Measurements from ENCODE around the gene SMARCA5. TPM values are rescaled to one million over a fixed set of nuclear protein-coding genes. Genes with fewer than 3 reads are reported as not detected.
A peak's percentile ranks its signal among the peaks of the same experiment; 100 is the strongest.

The SMARCA5 gene
- total RNA-seq, 4 donors from 2014 or later, result 12.3 to 44.1 (median 29.8) TPM

- Histone ChIP-seq H3K27me3 (no peaks in the 10 kb centered on the region), H3K27ac (peak overlapping the region; percentile 96 to 100 (median 98)), H3K4me3 (peak overlapping the region; percentile 67 to 98 (median 90)), H3K4me1 (peaks cover 18 to 32% (median 22%) of the 10 kb centered on the region in 4 donors), H3K36me3 (no peaks in the 10 kb centered on the region), H3K9me3 (no peaks in the 10 kb centered on the region)
- intact Hi-C loops (cut with DNase I; ENCODE audit: low total_unique reads) (no loop called here), in situ Hi-C loops (cut with MboI; ENCODE audit: low pct_ligation_motif_present in 1 of 4, low pct_unique_long_range_greater_than_20kb in 1 of 4, low sequenced_read_pairs in 3 of 4) (loop anchor here in 1 of 4 donors (25.0 kb wide), 1 partner anchor 1599 kb away; no protein-coding TSS in a partner anchor)
- 0% methylated on average over 7 to 18 of the region's 18 CpGs for WGBS, 2 donors (ENCODE audit: low coverage in 1 of 2)
- TF ChIP-seq CTCF (IDR thresholded peaks at IDR 0.05), result no peak
- TF ChIP-seq POLR2AphosphoS5 (IDR thresholded peaks at IDR 0.05), result peak in 1 of 3 donors; percentile 13
- no peak for TF ChIP-seq EP300 (IDR thresholded peaks at IDR 0.05; ENCODE audit: low read depth)
- no peak for DNase-seq
Observed at GRCh38 chr4:143512978-143513313, 556 bp upstream of the SMARCA5 start.

DNA sequence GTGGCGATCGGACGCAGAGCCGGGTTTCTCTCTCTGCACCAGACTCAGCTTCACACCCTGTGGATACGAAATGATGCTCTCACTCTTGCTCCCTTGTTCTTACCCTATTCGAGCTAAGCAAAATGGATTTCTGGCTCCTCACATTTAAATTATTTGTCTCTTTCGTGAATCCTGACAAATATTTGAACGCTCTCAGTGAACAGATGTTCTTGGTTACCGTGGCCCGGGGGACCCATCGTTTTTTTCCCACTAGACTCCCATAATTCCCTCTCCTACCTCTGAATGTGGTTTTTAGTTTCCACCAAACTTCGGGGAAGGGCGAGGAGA lies 630 bp downstream of the SMARCA5 start:
- H3K4me3 ChIP-seq, result peak overlapping the region; percentile 67 to 98 (median 90)
- no peaks in the 10 kb centered on the region for H3K9me3 ChIP-seq
- intact Hi-C loops (cut with DNase I; ENCODE audit: low total_unique reads), result no loop called here
- H3K27me3 ChIP-seq, result no peaks in the 10 kb centered on the region
- no peak for DNase-seq
- H3K36me3 ChIP-seq, result no peaks in the 10 kb centered on the region
- H3K27ac ChIP-seq, result peak overlapping the region; percentile 96 to 100 (median 98)
- in situ Hi-C loops (cut with MboI; ENCODE audit: low pct_ligation_motif_present in 1 of 4, low pct_unique_long_range_greater_than_20kb in 1 of 4, low sequenced_read_pairs in 3 of 4), result loop anchor here in 1 of 4 donors (25.0 kb wide), 1 partner anchor 1598 kb away; no protein-coding TSS in a partner anchor
- WGBS, 2 donors (ENCODE audit: low coverage in 1 of 2), result 0% methylated on average over 6 to 13 of the region's 13 CpGs
- peaks cover 18 to 42% (median 24%) of the 10 kb centered on the region in 4 donors for H3K4me1 ChIP-seq
- TF ChIP-seq POLR2AphosphoS5 (IDR thresholded peaks at IDR 0.05) (no peak), CTCF (IDR thresholded peaks at IDR 0.05) (no peak), EP300 (IDR thresholded peaks at IDR 0.05; ENCODE audit: low read depth) (no peak), POLR2A (IDR thresholded peaks at IDR 0.05) (no peak)

GRCh38 chr4:143514497-143514896 lies 995 bp downstream of the SMARCA5 start:
- intact Hi-C loops (cut with DNase I; ENCODE audit: low total_unique reads), result no loop called here
- Histone ChIP-seq H3K4me3 (peak overlapping the region; percentile 67 to 98 (median 90)), H3K36me3 (peaks cover 0 to under 1% (median 0%) of the 10 kb centered on the region in 4 donors), H3K27ac (peak overlapping the region; percentile 96 to 100 (median 98)), H3K9me3 (no peaks in the 10 kb centered on the region), H3K4me1 (peaks cover 18 to 46% (median 25%) of the 10 kb centered on the region in 4 donors), H3K27me3 (no peaks in the 10 kb centered on the region)
- TF ChIP-seq POLR2AphosphoS5 (IDR thresholded peaks at IDR 0.05), result no peak
- no peak for TF ChIP-seq POLR2A (IDR thresholded peaks at IDR 0.05)
- TF ChIP-seq EP300 (IDR thresholded peaks at IDR 0.05; ENCODE audit: low read depth), result no peak
- no peak for TF ChIP-seq CTCF (IDR thresholded peaks at IDR 0.05)
- 0% methylated on average over 15 to 18 of the region's 18 CpGs for WGBS, 2 donors (ENCODE audit: low coverage in 1 of 2)
- in situ Hi-C loops (cut with MboI; ENCODE audit: low pct_ligation_motif_present in 1 of 4, low pct_unique_long_range_greater_than_20kb in 1 of 4, low sequenced_read_pairs in 3 of 4), result loop anchor here in 1 of 4 donors (25.0 kb wide), 1 partner anchor 1598 kb away; no protein-coding TSS in a partner anchor
- DNase-seq, result peak; percentile 41

DNA sequence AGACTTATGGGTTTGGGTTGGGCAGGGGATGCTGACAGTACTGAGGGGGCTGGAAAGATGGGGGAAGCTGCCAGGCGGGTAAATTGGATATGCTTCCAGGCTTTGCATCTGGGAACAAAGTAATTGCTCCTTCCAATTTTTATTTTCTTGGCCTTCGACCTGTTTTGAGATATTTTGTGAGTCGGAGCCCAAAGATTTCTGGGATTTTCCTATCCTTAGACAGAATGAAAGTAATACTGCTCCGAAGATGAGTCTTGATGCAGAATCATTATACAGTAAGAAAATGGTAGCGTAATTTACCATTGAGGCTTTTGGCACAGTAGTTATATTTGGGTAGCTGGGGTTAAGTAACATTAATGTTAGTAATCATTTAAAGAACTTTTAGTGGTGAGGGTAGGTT lies 1.4 kb downstream of the SMARCA5 start:
- no peak for TF ChIP-seq POLR2AphosphoS5 (IDR thresholded peaks at IDR 0.05)
- TF ChIP-seq CTCF (IDR thresholded peaks at IDR 0.05), result no peak
- TF ChIP-seq EP300 (IDR thresholded peaks at IDR 0.05; ENCODE audit: low read depth), result no peak
- no peak for TF ChIP-seq POLR2A (IDR thresholded peaks at IDR 0.05)
- intact Hi-C loops (cut with DNase I; ENCODE audit: low total_unique reads), result no loop called here
- Histone ChIP-seq H3K4me1 (peaks cover 18 to 50% (median 26%) of the 10 kb centered on the region in 4 donors), H3K9me3 (no peaks in the 10 kb centered on the region), H3K27me3 (no peaks in the 10 kb centered on the region), H3K36me3 (peaks cover 0 to 4% (median 0%) of the 10 kb centered on the region in 4 donors), H3K4me3 (peak overlapping the region; percentile 67 to 98 (median 90)), H3K27ac (peak overlapping the region; percentile 96 to 100 (median 98))
- in situ Hi-C loops (cut with MboI; ENCODE audit: low pct_ligation_motif_present in 1 of 4, low pct_unique_long_range_greater_than_20kb in 1 of 4, low sequenced_read_pairs in 3 of 4), result loop anchor here in 1 of 4 donors (25.0 kb wide), 1 partner anchor 1597 kb away; no protein-coding TSS in a partner anchor
- DNase-seq, result no peak
- WGBS, 2 donors (ENCODE audit: low coverage in 1 of 2), result 11 to 17% methylated on average over 5 of the region's 5 CpGs
